ENCODE measurements around the gene UBN2. TPM values are rescaled to one million over a fixed set of nuclear protein-coding genes. Genes with fewer than 3 reads are reported as not detected.

UBN2 gene
- total RNA-seq, 2 experiments from 2014 or later, result 7.0 to 7.6 TPM

GRCh38 chr7:139271718-139272628 lies 40.9 kb downstream of the UBN2 start:
- intact Hi-C loops (cut with micrococcal nuclease), result no loop called here
- ChIA-PET POLR2A (no interaction called here), CTCF (no interaction called here)
- H3K4me3 Mint-ChIP-seq, result no peak overlapping the region
- peaks cover 15% of the 10 kb centered on the region for H3K36me3 Mint-ChIP-seq (ENCODE audit: low read depth)
- no peak for DNase-seq
- H3K4me1 Mint-ChIP-seq (ENCODE audit: low read depth), result no peaks in the 10 kb centered on the region
- ATAC-seq, result no peak
- no peak overlapping the region for H3K27ac Mint-ChIP-seq
- TF ChIP-seq CTCF (IDR thresholded peaks at IDR 0.05), result no peak
- no peaks in the 10 kb centered on the region for H3K9me3 Mint-ChIP-seq
- H3K27me3 Mint-ChIP-seq, result no peaks in the 10 kb centered on the region

- no peak for TF ChIP-seq CTCF (IDR thresholded peaks at IDR 0.05)
- Mint-ChIP-seq H3K36me3 (ENCODE audit: low read depth) (peaks cover 16% of the 10 kb centered on the region), H3K27ac (no peak overlapping the region), H3K9me3 (no peaks in the 10 kb centered on the region), H3K27me3 (no peaks in the 10 kb centered on the region), H3K4me1 (ENCODE audit: low read depth) (no peaks in the 10 kb centered on the region), H3K4me3 (no peak overlapping the region)
- CTCF ChIA-PET, result no interaction called here
- intact Hi-C loops (cut with micrococcal nuclease), result no loop called here
- DNase-seq (no peak), ATAC-seq (no peak)
- POLR2A ChIA-PET, result no interaction called here
Measured at GRCh38 chr7:139284252-139284896, 53.3 kb downstream of the UBN2 start.

GRCh38 chr7:139286144-139286543 lies 55.1 kb downstream of the UBN2 start:
- DNase-seq (no peak), ATAC-seq (no peak)
- Mint-ChIP-seq H3K4me3 (no peak overlapping the region), H3K9me3 (no peaks in the 10 kb centered on the region), H3K27ac (no peak overlapping the region), H3K27me3 (no peaks in the 10 kb centered on the region), H3K36me3 (ENCODE audit: low read depth) (peaks cover 16% of the 10 kb centered on the region), H3K4me1 (ENCODE audit: low read depth) (no peaks in the 10 kb centered on the region)
- ChIA-PET POLR2A (no interaction called here), CTCF (no interaction called here)
- no peak for TF ChIP-seq CTCF (IDR thresholded peaks at IDR 0.05)
- intact Hi-C loops (cut with micrococcal nuclease), result no loop called here

- no peak for TF ChIP-seq CTCF (IDR thresholded peaks at IDR 0.05)
- DNase-seq, result no peak
- ATAC-seq, result no peak
- Mint-ChIP-seq H3K27me3 (no peaks in the 10 kb centered on the region), H3K4me3 (no peak overlapping the region), H3K36me3 (ENCODE audit: low read depth) (peaks cover 13% of the 10 kb centered on the region), H3K9me3 (no peaks in the 10 kb centered on the region), H3K4me1 (ENCODE audit: low read depth) (peaks cover 3% of the 10 kb centered on the region), H3K27ac (no peak overlapping the region)
- ChIA-PET POLR2A (no interaction called here), CTCF (no interaction called here)
- intact Hi-C loops (cut with micrococcal nuclease), result no loop called here
Measured at GRCh38 chr7:139292821-139293220, 61.8 kb downstream of the UBN2 start.

- H3K36me3 Mint-ChIP-seq (ENCODE audit: low read depth), result peaks cover 10% of the 10 kb centered on the region
- ChIA-PET CTCF (no interaction called here), POLR2A (no interaction called here)
- no peak for ATAC-seq
- DNase-seq, result no peak
- H3K27me3 Mint-ChIP-seq, result no peaks in the 10 kb centered on the region
- no peak for TF ChIP-seq CTCF (IDR thresholded peaks at IDR 0.05)
- no peaks in the 10 kb centered on the region for H3K9me3 Mint-ChIP-seq
- no peak overlapping the region for H3K27ac Mint-ChIP-seq
- intact Hi-C loops (cut with micrococcal nuclease), result no loop called here
- no peak overlapping the region for H3K4me3 Mint-ChIP-seq
- peaks cover 3% of the 10 kb centered on the region for H3K4me1 Mint-ChIP-seq (ENCODE audit: low read depth)
Measured at GRCh38 chr7:139293534-139293933, 62.5 kb downstream of the UBN2 start.

All from activated CD8-positive, alpha-beta T cell treated with anti-CD3 and anti-CD28 coated beads for 36 hours (primary cell).